Loucy (cell line): ENCODE results near the gene PACSIN1.

Source experiments
- EZH2phosphoT487 ChIP-seq: fragments of 200-600 bp; IDR thresholded peaks from 2 replicates; pipeline ENCODE4 v1.6.1; 2018; ENCODE audit warnings: antibody characterized with exemption, mild to moderate bottlenecking, moderate library complexity, borderline replicate concordance
- TF ChIP-seq, protein P1 (sequence below): fragments of 200-600 bp; sonication (generic); conservative IDR thresholded peaks from 2 replicates; pipeline ENCODE4 v1.5.1; 2014; ENCODE audit warnings: mild to moderate bottlenecking, antibody characterized with exemption, low read length

GRCh38 chr6:34549026-34549803 is 83.3 kb downstream of the PACSIN1 start:
- TF ChIP-seq, protein P1, sequence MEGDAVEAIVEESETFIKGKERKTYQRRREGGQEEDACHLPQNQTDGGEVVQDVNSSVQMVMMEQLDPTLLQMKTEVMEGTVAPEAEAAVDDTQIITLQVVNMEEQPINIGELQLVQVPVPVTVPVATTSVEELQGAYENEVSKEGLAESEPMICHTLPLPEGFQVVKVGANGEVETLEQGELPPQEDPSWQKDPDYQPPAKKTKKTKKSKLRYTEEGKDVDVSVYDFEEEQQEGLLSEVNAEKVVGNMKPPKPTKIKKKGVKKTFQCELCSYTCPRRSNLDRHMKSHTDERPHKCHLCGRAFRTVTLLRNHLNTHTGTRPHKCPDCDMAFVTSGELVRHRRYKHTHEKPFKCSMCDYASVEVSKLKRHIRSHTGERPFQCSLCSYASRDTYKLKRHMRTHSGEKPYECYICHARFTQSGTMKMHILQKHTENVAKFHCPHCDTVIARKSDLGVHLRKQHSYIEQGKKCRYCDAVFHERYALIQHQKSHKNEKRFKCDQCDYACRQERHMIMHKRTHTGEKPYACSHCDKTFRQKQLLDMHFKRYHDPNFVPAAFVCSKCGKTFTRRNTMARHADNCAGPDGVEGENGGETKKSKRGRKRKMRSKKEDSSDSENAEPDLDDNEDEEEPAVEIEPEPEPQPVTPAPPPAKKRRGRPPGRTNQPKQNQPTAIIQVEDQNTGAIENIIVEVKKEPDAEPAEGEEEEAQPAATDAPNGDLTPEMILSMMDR, result no peak
- TF ChIP-seq EZH2phosphoT487, result no peak
